ENCODE results near the gene CAMSAP3.

Gene CAMSAP3

DNA sequence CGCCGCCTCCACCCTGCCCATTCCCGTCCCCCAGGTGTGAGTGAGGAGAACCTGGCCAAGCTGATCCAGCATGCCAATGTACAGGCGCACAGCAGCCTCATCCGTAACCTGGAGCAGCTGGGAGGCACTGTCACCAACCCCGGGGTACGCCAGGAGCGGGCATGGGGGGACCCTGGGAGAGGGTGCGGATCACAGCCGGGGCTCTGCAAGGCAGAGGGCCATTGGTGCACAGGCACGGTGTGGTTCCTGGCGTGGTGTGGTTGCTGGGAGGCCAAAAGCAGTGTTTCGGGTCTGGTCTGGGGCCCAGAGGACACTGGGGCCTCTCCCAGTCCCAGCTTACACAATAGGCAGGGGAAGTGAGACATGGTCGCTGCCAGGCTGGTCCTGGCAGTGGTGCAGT, 49.5 kb downstream of the CAMSAP3 start:
- Mint-ChIP-seq H3K9me3 (no peaks in the 10 kb centered on the region), H3K27ac (no peak overlapping the region), H3K4me3 (no peak overlapping the region), H3K4me1 (peaks cover 3% of the 10 kb centered on the region), H3K36me3 (peaks cover 4% of the 10 kb centered on the region), H3K27me3 (no peaks in the 10 kb centered on the region)

DNA sequence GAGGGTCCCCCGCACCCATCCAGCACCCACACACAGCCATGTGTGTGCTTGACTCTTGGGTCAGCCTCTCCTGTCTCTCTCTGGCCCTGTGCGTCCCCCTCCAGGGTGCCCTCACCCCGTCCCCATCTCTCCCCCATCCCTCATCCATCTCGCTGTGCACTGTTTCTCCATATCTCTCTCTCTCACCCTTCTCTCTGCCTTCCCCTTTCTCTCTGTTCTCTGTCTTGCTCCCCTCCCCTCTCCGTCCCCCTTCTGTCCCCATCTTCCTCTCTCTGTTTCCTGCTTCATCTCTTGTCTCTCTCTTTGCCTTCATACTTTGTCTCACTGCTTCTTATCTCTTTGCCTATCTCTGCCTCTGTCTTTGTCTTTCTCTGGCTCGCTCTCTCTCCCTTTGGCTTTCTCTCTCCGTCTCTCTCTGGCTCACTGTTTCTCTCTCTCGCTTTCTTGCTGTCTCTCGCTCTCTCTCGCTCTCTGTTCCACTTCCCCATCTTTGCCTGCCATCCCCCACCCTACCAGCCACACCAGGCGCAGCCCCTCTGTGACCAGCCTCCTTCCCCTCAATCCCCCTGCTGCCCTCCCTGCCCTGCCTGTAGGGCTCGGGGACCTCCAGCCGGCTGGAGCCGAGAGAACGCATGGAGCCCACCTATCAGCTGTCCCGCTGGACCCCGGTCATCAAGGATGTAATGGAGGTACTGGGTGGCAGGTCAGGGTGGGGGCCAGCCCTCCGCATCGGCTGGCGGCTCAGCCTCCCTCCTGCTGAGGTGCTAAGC, 50.2 kb downstream of the CAMSAP3 start:
- no peak overlapping the region for H3K4me3 Mint-ChIP-seq
- no peaks in the 10 kb centered on the region for H3K9me3 Mint-ChIP-seq

DNA sequence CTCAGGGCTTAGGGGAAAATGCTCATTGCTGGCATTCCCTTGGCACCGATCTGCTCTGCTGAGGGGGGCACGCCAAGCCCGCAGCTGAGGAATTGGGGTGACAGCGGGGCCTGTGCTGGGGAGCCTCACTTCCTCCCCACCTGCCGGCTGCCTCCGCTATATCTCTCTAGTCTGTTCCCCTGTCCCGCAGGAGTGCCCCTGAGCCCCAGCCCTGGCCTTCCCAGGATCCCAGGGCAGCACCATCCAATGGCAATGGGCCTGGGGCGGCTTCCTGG, 50.7 kb downstream of the CAMSAP3 start:
- Mint-ChIP-seq H3K27ac (no peak overlapping the region), H3K4me3 (no peak overlapping the region), H3K4me1 (no peaks in the 10 kb centered on the region), H3K36me3 (peaks cover 4% of the 10 kb centered on the region), H3K9me3 (no peaks in the 10 kb centered on the region), H3K27me3 (no peaks in the 10 kb centered on the region)

More for the DNA sequence above, 50.2 kb downstream of the CAMSAP3 start:
- Mint-ChIP-seq H3K4me1 (no peaks in the 10 kb centered on the region), H3K27me3 (no peaks in the 10 kb centered on the region), H3K27ac (no peak overlapping the region), H3K36me3 (peaks cover 4% of the 10 kb centered on the region)

DNA sequence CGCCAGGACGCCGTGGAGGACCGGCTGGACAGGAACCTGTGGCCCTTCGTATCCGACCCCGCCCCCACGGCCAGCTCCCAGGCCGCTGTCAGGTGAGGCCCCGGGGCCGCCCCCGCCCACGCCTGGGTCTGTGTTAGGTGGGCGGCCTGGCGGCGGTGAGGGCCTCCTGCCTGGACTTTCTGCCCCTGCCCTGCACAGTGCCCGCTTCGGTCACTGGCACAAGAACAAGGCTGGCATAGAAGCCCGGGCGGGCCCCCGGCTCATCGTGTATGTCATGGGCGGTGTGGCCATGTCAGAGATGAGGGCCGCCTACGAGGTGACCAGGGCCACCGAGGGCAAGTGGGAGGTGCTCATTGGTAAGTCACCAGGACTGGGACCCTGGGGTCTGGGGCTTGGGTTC, 51.5 kb downstream of the CAMSAP3 start:
- Mint-ChIP-seq H3K4me1 (peaks cover 3% of the 10 kb centered on the region), H3K27me3 (no peaks in the 10 kb centered on the region), H3K9me3 (no peaks in the 10 kb centered on the region), H3K4me3 (no peak overlapping the region), H3K36me3 (peaks cover 4% of the 10 kb centered on the region), H3K27ac (no peak overlapping the region)

DNA sequence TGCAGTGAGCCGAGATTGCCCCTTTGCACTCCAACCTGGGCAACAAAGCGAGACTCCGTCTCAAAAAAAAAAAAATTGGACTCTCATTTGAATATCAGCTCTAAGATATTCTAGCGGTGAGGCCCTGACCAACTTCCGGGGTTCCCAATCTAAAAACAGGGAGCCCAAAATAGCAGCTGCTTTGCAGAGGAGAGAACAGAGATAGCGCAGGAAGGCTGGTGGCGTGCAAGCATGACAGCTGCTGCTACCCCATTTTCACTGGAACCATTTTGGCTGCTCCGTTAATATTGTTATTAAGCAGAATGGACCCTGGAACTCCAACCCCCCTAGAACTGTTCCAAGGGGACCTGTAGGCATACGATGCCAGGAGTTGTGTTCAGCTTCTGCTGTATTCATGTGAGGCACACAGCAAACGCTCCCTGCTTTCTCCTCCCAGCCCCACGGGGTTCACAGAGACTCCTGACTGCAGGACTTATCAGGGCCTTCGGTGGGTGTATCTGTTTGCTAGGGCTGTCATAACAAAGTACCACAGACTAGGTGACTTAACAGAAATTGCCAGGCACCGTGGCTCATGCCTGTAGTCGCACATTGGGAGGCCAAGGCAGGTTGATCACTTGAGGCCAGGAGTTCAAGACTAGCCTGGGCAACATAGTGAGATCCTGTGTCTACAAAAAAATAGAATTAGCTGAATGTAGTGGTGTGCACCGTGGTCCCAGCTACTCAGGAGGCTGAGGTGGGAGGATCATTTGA, 52.8 kb downstream of the CAMSAP3 start:
- H3K27ac Mint-ChIP-seq: no peak overlapping the region
- H3K4me3 Mint-ChIP-seq: no peak overlapping the region
- no peaks in the 10 kb centered on the region for H3K27me3 Mint-ChIP-seq
- H3K36me3 Mint-ChIP-seq: peaks cover 4% of the 10 kb centered on the region
- peaks cover 11% of the 10 kb centered on the region for H3K4me1 Mint-ChIP-seq
- H3K9me3 Mint-ChIP-seq: no peaks in the 10 kb centered on the region

DNA sequence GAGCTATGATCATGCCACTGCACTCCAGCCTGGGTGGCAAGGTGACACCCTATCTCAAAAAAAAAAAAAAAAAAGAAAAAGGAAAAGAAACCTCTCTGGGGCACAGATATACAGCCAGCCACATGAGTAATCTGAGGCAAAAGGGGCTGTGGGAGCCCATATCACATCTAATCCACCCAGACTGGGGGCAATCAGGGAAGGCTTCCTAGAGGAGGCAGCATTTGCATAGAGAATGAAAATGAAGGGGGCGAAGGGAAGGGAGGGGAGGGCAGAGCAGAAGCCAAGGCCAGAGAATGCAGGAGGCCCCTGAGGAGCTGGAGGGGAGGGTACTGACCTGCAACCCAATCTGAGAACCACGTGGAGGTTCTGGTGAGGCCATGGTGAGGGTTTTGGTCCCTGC, 54.5 kb downstream of the CAMSAP3 start:
- H3K27ac Mint-ChIP-seq: no peak overlapping the region
- H3K36me3 Mint-ChIP-seq: peaks cover 4% of the 10 kb centered on the region
- H3K9me3 Mint-ChIP-seq: no peaks in the 10 kb centered on the region
- peaks cover 11% of the 10 kb centered on the region for H3K4me1 Mint-ChIP-seq
- no peak overlapping the region for H3K4me3 Mint-ChIP-seq
- no peaks in the 10 kb centered on the region for H3K27me3 Mint-ChIP-seq

DNA sequence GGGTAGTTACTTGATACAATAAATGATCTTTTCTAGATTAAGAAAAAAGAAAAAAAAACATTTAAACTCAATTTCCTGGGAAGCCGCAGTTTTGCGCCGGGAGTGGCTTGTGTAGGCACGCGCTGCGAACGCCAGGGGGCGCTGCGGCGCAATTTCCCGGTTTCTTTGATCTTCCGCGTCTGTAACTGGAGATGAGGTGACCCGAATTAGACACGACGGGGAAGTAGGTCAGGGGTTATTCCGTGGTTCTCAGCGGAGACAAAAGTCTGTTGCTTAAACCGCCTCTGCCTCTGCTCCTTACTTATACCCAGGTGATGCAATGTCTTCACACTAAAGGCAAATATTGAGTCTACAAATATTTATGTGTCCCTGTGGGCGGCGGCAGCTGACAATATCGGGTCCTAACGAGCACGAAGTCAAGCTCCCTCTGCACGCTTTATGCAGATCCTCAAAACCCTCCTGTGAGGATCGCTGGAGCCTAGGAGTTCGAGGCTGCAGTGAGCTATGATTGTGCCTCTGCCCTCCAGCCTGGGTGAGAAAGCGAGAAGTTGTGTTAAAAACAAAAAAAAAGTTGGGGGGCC, 56.5 kb downstream of the CAMSAP3 start:
- Mint-ChIP-seq H3K4me1 (peaks cover 13% of the 10 kb centered on the region), H3K9me3 (no peaks in the 10 kb centered on the region), H3K27me3 (no peaks in the 10 kb centered on the region), H3K36me3 (peaks cover 2% of the 10 kb centered on the region), H3K27ac (peak overlapping the region; percentile 65), H3K4me3 (peak overlapping the region; percentile 45)

DNA sequence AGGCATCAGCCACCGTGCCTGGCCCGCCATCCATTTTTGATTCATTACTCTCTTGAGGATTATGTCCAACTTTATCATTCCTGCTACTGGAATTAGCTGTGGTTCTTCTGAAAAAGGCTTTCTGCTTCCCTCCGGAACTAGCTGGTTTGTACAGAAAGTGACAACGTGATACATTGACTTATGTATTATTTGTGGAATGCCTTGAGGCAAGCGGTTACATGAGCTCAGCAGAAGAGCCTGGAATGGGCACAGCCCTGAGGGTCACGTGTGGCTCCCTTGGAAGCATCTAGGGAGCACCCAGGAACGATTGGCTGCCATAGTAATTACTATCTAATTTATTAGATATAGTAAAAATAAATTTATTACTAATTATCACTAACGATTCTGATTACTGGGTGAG, 58.7 kb downstream of the CAMSAP3 start:
- Mint-ChIP-seq H3K27ac (peak overlapping the region; percentile 46), H3K36me3 (no peaks in the 10 kb centered on the region), H3K27me3 (no peaks in the 10 kb centered on the region), H3K9me3 (no peaks in the 10 kb centered on the region), H3K4me1 (peaks cover 27% of the 10 kb centered on the region), H3K4me3 (no peak overlapping the region)

DNA sequence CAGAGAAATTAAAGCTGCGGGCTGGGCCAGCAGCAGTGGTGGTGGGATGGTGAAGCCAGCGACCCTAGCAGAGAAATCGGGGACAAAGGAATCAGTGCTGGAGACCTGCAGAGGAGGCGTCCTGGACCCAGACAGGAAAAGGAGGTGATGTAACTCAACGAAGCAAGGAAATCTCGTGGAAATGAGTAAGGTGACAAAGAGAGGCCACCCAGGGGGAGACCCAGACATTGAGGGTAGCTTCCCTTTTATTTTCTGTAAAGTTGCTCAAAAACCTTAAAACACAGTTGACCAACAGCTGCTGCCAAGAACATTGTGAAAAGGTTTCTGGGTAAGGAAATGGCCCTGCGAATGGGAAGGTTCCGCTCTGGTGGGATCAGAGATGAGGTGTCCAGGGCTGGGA, 59.9 kb downstream of the CAMSAP3 start:
- Mint-ChIP-seq H3K27ac (no peak overlapping the region), H3K36me3 (no peaks in the 10 kb centered on the region), H3K4me3 (no peak overlapping the region), H3K27me3 (no peaks in the 10 kb centered on the region), H3K9me3 (no peaks in the 10 kb centered on the region), H3K4me1 (peaks cover 27% of the 10 kb centered on the region)

DNA sequence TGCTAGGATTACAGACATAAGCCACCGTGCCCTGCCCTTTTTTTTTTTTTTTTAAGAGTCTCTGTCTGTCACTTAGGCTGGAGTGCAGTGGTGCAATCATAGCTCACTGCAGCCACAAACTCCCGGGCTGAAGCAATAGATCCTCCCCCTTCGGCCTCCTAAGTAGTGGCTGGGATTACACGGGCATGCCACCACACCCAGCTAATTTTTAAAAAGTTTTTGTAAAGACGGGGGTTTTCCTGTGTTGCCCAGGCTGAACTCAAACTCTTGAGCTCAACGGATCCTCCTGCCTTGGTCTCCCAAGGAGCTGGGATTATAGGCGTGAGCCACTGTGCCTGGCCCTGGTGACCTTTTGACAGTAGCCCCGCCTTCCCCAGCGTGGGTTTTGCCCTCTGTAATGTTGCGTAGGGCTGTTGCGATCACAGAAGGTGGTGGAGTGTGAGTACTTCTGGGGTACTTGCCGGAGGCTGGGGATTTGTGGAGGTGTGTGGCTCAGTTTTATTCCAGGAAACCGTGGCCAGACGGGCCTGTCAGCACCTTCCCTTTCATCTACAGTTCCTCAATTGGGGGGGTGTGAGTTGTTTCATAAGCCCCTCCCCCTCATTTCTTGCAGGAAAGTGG, 61.6 kb downstream of the CAMSAP3 start:
- Mint-ChIP-seq H3K27me3 (no peaks in the 10 kb centered on the region), H3K4me3 (no peak overlapping the region), H3K4me1 (peaks cover 23% of the 10 kb centered on the region), H3K9me3 (no peaks in the 10 kb centered on the region), H3K27ac (no peak overlapping the region), H3K36me3 (no peaks in the 10 kb centered on the region)

DNA sequence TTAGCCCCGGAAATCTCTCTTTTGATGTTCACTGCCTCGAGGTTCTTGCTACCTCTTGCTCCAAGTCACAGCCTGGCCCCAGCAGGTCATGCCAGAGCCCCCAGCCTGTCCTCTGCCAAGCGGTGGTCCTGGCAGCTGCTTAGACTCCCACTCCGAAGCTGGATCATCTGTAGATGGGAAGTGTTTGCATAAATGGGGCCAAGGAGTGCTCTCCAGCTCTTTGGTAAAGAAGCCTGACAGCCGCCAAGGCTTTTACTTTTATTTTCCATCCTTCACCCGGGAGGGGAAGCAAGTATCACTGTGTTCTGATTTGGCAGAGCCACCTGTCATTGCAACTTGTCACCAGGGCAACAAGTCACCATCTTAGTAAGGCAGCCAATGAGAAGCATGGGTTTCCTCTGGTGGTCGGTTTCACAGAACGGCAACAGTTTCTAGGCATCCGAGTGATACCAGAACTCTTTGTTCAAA, 62.6 kb downstream of the CAMSAP3 start:
- Mint-ChIP-seq H3K9me3 (no peaks in the 10 kb centered on the region), H3K36me3 (no peaks in the 10 kb centered on the region), H3K4me1 (peaks cover 16% of the 10 kb centered on the region), H3K4me3 (peak overlapping the region; percentile 73), H3K27ac (peak overlapping the region; percentile 70), H3K27me3 (no peaks in the 10 kb centered on the region)

DNA sequence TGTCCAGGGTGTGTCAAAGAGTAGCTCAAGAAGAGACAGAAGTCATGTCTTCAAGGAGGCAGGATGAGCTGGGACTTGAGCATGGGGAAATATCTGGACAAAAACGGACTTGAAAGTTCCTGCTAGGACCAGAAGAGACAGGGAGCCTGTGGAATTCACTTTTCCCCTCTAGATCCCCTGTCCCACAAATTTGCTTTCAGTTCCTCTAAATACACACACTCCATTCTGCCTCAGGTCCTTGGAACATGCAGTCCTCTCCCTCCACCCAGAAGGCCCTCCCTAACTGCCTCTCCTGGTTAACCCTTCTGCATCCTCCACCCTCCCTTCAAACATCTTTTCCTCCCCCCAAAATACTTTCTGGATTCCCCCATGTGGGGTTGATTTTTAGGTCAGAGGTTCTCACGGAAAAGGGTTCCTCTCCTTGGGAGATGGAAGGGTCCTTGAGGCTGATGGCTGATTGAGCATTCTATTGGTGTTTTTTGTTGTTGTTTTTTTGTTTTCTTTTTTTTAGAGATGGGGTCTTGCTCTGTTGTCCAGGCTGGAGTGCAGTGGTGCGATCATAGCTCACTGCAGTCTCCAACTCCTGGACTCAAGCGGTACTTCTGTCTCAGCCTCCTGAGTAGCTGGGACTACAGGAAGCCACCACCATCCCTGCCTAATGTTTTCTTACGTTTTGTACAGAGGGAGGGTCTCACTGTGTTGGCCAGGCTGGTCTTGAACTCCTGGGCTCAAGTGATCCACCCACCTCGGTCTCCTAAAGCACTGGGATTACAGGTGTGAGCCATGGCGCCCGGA, 66.3 kb downstream of the CAMSAP3 start:
- Mint-ChIP-seq H3K27me3 (no peaks in the 10 kb centered on the region), H3K27ac (no peak overlapping the region), H3K4me3 (no peak overlapping the region), H3K9me3 (no peaks in the 10 kb centered on the region), H3K4me1 (peaks cover 16% of the 10 kb centered on the region), H3K36me3 (no peaks in the 10 kb centered on the region)

DNA sequence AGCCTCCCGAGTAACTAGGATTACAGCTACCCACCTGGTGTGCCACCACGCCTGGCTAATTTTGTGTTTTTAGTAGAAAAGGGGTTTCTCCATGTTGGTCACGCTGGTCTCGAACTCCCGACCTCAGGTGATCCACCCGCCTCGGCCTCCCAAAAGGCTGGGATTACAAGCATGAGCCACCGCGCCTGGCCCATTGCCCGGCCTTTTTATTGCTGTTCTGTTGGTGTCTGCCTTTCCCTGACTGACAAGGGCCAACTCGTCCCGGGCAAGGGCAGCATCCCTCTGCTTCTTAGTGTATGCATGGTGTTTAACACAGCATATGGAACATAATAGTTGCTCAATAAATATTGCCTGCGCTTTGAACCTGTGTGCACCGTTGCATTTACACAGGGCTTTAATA, 67.0 kb downstream of the CAMSAP3 start:
- no peaks in the 10 kb centered on the region for H3K9me3 Mint-ChIP-seq
- no peaks in the 10 kb centered on the region for H3K36me3 Mint-ChIP-seq
- no peaks in the 10 kb centered on the region for H3K27me3 Mint-ChIP-seq
- no peak overlapping the region for H3K27ac Mint-ChIP-seq
- H3K4me1 Mint-ChIP-seq: peaks cover 9% of the 10 kb centered on the region
- no peak overlapping the region for H3K4me3 Mint-ChIP-seq

DNA sequence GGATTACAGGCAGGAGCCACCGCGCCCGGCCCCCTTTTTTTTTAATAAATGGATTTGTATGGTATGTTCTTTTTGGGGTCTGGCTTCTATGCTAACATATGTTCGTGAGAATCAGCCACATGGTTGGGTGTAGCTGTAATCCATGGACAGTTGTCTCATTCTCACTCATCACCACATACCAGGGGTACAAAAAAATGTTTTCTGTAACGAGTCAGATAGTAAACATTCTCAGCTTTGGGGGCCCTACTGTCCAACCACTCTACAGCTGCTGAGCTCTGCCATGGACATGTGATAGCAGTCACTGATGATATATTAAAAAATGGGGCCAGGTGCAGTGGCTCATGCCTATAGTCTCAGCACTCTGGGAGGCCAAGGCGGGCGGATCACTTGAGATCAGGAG, 68.0 kb downstream of the CAMSAP3 start:
- Mint-ChIP-seq H3K4me1 (no peaks in the 10 kb centered on the region), H3K27me3 (no peaks in the 10 kb centered on the region), H3K36me3 (no peaks in the 10 kb centered on the region), H3K9me3 (no peaks in the 10 kb centered on the region), H3K4me3 (no peak overlapping the region), H3K27ac (no peak overlapping the region)

DNA sequence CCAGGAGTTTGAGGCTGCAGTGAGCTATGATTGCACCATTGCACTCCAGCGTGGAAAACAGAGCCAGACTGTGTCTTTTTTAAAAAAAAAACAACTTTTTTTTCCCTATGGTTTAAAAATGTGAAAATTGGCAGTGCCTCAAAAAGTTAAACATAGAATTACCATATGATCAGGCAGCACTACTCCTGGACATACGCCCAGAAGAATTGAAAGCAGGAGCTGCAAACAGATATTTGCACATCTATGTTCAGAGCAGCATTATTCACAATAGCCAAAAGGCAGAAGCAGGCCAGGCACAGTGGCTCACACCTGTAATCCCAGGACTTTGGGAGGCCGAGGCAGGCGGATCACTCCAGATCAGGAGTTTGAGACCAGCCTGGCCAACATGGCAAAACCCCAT, 69.4 kb downstream of the CAMSAP3 start:
- Mint-ChIP-seq H3K4me1 (peaks cover 6% of the 10 kb centered on the region), H3K36me3 (no peaks in the 10 kb centered on the region), H3K27me3 (peaks cover 5% of the 10 kb centered on the region), H3K27ac (no peak overlapping the region), H3K9me3 (no peaks in the 10 kb centered on the region), H3K4me3 (no peak overlapping the region)

Measured in activated naive CD4-positive, alpha-beta T cell treated with anti-CD3 and anti-CD28 coated beads, Interleukin-2, amount 50 U/mL, for 24 hours (primary cell).